ENCODE data around the gene WDR37. TPM values are rescaled to one million over a fixed set of nuclear protein-coding genes. Genes with fewer than 3 reads are reported as not detected.

WDR37 gene
- polyA plus RNA-seq, 3 donors = 7.1 to 33.6 (median 8.6) TPM

GRCh38 chr10:1128649-1129048, 72.5 kb downstream of the WDR37 start:
- Histone ChIP-seq H3K36me3 (replicated peaks in 1 of 2; ENCODE audit: control insufficient read depth in 1 of 2, insufficient read depth in 2 of 2, low read length in 2 of 2) (peaks cover 76 to 83% of the 10 kb centered on the region in 2 donors), H3K4me2 (replicated peaks; ENCODE audit: extremely low read depth, low read length, poor library complexity, severe bottlenecking) (no peak overlapping the region), H3K27ac (ENCODE audit: low read depth in 1 of 2, low read length in 2 of 2) (no peak overlapping the region), H2AFZ (ENCODE audit: insufficient read depth, low read depth, low read length, poor library complexity, severe bottlenecking) (no peak overlapping the region), H3K9ac (ENCODE audit: insufficient read depth, low read length, poor library complexity, severe bottlenecking) (no peak overlapping the region), H3K27me3 (ENCODE audit: control insufficient read depth in 2 of 2, insufficient read depth in 2 of 2, low read length in 2 of 2) (no peaks in the 10 kb centered on the region), H4K20me1 (ENCODE audit: insufficient read depth, low read length) (peaks cover 69% of the 10 kb centered on the region), H3K4me1 (ENCODE audit: control insufficient read depth in 1 of 2, insufficient read depth in 2 of 2, low read length in 2 of 2) (no peaks in the 10 kb centered on the region), H3K9me3 (replicated peaks in 1 of 2; ENCODE audit: control insufficient read depth in 1 of 2, insufficient read depth in 1 of 2, low read length in 2 of 2) (no peaks in the 10 kb centered on the region), H3K4me3 (replicated peaks in 1 of 3; ENCODE audit: low read depth in 2 of 3, low read length in 3 of 3) (no peak overlapping the region), H3K79me2 (ENCODE audit: insufficient read depth, low read length) (no peaks in the 10 kb centered on the region)
- no peak for DNase-seq
- no peaks in the 10 kb centered on the region for H3K9me3 Mint-ChIP-seq
- no peak overlapping the region for H3K27ac Mint-ChIP-seq
- H3K27me3 Mint-ChIP-seq (ENCODE audit: low read depth in 3 of 3) = peaks cover 0 to 2% (median 0%) of the 10 kb centered on the region in 3 donors
- no peak for TF ChIP-seq CTCF (IDR thresholded peaks at IDR 0.05)
- H3K4me3 Mint-ChIP-seq = no peak overlapping the region
- 98% methylated on average over 21 of the region's 21 CpGs for WGBS (ENCODE audit: insufficient coverage)
- no peaks in the 10 kb centered on the region for H3K4me1 Mint-ChIP-seq
- H3K36me3 Mint-ChIP-seq = peaks cover 77 to 87% of the 10 kb centered on the region in 2 donors
- intact Hi-C loops (cut with micrococcal nuclease) = no loop called here

GRCh38 chr10:1130226-1130625, 74.0 kb downstream of the WDR37 start:
- Mint-ChIP-seq H3K36me3 (peaks cover 61 to 71% of the 10 kb centered on the region in 2 donors), H3K4me3 (no peak overlapping the region), H3K27ac (peak overlapping the region in 2 of 7 donors; percentile 46 to 79), H3K27me3 (ENCODE audit: low read depth in 3 of 3) (peaks cover 0 to 2% (median 0%) of the 10 kb centered on the region in 3 donors), H3K9me3 (no peaks in the 10 kb centered on the region), H3K4me1 (no peaks in the 10 kb centered on the region)
- intact Hi-C loops (cut with micrococcal nuclease) = no loop called here
- TF ChIP-seq CTCF (IDR thresholded peaks at IDR 0.05) = no peak
- Histone ChIP-seq H3K4me2 (replicated peaks; ENCODE audit: extremely low read depth, low read length, poor library complexity, severe bottlenecking) (no peak overlapping the region), H3K9ac (ENCODE audit: insufficient read depth, low read length, poor library complexity, severe bottlenecking) (no peak overlapping the region), H3K4me3 (replicated peaks in 1 of 3; ENCODE audit: low read depth in 2 of 3, low read length in 3 of 3) (no peak overlapping the region), H3K9me3 (replicated peaks in 1 of 2; ENCODE audit: control insufficient read depth in 1 of 2, insufficient read depth in 1 of 2, low read length in 2 of 2) (no peaks in the 10 kb centered on the region), H3K4me1 (ENCODE audit: control insufficient read depth in 1 of 2, insufficient read depth in 2 of 2, low read length in 2 of 2) (no peaks in the 10 kb centered on the region), H3K27me3 (ENCODE audit: control insufficient read depth in 2 of 2, insufficient read depth in 2 of 2, low read length in 2 of 2) (no peaks in the 10 kb centered on the region), H4K20me1 (ENCODE audit: insufficient read depth, low read length) (peaks cover 56% of the 10 kb centered on the region), H3K27ac (ENCODE audit: low read depth in 1 of 2, low read length in 2 of 2) (no peak overlapping the region), H2AFZ (ENCODE audit: insufficient read depth, low read depth, low read length, poor library complexity, severe bottlenecking) (no peak overlapping the region), H3K36me3 (replicated peaks in 1 of 2; ENCODE audit: control insufficient read depth in 1 of 2, insufficient read depth in 2 of 2, low read length in 2 of 2) (peaks cover 60 to 67% of the 10 kb centered on the region in 2 donors), H3K79me2 (ENCODE audit: insufficient read depth, low read length) (no peaks in the 10 kb centered on the region)
- WGBS (ENCODE audit: insufficient coverage) = 94% methylated on average over 8 of the region's 10 CpGs
- no peak for DNase-seq
